H9 (cell line): ENCODE measurements around the gene ARHGAP22. TPM values are rescaled to one million over a fixed set of nuclear protein-coding genes. Genes with fewer than 3 reads are reported as not detected.

ENCODE experiments used
- DNase-seq: peaks from one replicate; pipeline ENCODE4 v3.0.0-alpha.2; 2017
- H2AFZ ChIP-seq: one replicate; pipeline ENCODE4 v1.6.1; 2013; ENCODE audit warnings: mild to moderate bottlenecking, low read length, control low read depth, moderate library complexity
- H2AK5ac ChIP-seq: 2 replicates; pipeline ENCODE4 v1.6.1; 2013; ENCODE audit warnings: low read length, control low read depth, mixed read lengths; ENCODE audit not compliant: insufficient read length
- H2BK120ac ChIP-seq: one replicate; pipeline ENCODE4 v1.6.1; 2013; ENCODE audit warnings: low read depth, mild to moderate bottlenecking, low read length, control low read depth, inconsistent platforms; ENCODE audit not compliant: poor library complexity, severe bottlenecking
- H2BK12ac ChIP-seq: 2 replicates; pipeline ENCODE4 v1.6.1; 2013; ENCODE audit warnings: low read length, control low read depth, mixed read lengths, low read depth; ENCODE audit not compliant: insufficient read length
- H2BK15ac ChIP-seq: 2 replicates; pipeline ENCODE4 v1.6.1; 2013; ENCODE audit warnings: low read depth, low read length, control low read depth
- H2BK20ac ChIP-seq: one replicate; pipeline ENCODE4 v1.6.1; 2013; ENCODE audit warnings: low read depth, mild to moderate bottlenecking, low read length, control low read depth, inconsistent platforms; ENCODE audit not compliant: poor library complexity, severe bottlenecking
- H2BK5ac ChIP-seq: 2 replicates; pipeline ENCODE4 v1.6.1; 2013; ENCODE audit warnings: low read length, control low read depth, mixed read lengths; ENCODE audit not compliant: insufficient read length
- H3K14ac ChIP-seq: 2 replicates; pipeline ENCODE4 v1.6.1; 2013; ENCODE audit warnings: low read length, control low read depth; ENCODE audit not compliant: insufficient read depth
- H3K18ac ChIP-seq: 2 replicates; pipeline ENCODE4 v1.6.1; 2013; ENCODE audit warnings: low read depth, mild to moderate bottlenecking, mixed read lengths, low read length, control low read depth; ENCODE audit not compliant: insufficient read length
- H3K23ac ChIP-seq: 2 replicates; pipeline ENCODE4 v1.6.1; 2013; ENCODE audit warnings: low read length, control low read depth, mixed read lengths, low read depth; ENCODE audit not compliant: insufficient read length
- H3K23me2 ChIP-seq: 2 replicates; pipeline ENCODE4 v1.6.1; 2013; ENCODE audit warnings: low read depth, mild to moderate bottlenecking, mixed read lengths, low read length, control low read depth; ENCODE audit not compliant: insufficient read length, poor library complexity, severe bottlenecking
- H3K27ac ChIP-seq: 2 replicates; pipeline ENCODE4 v1.5.1; 2013; ENCODE audit warnings: low read length, control low read depth, mixed read lengths, low read depth; ENCODE audit not compliant: insufficient read length
- H3K27me3 ChIP-seq: 2 replicates; pipeline ENCODE4 v1.6.1; 2013; ENCODE audit warnings: low read length, control low read depth, inconsistent platforms; ENCODE audit not compliant: insufficient read depth
- H3K4ac ChIP-seq: 2 replicates; pipeline ENCODE4 v1.6.1; 2013; ENCODE audit warnings: low read depth, mild to moderate bottlenecking, control low read depth, inconsistent platforms, low read length, moderate library complexity
- H3K4me1 ChIP-seq: 2 replicates; pipeline ENCODE4 v1.6.1; 2013; ENCODE audit warnings: low read length, control low read depth, inconsistent platforms; ENCODE audit not compliant: insufficient read depth
- H3K4me2 ChIP-seq: 2 replicates; pipeline ENCODE4 v1.6.1; 2013; ENCODE audit warnings: low read length, control low read depth, mixed read lengths; ENCODE audit not compliant: insufficient read length, insufficient read depth
- H3K56ac ChIP-seq: 2 replicates; pipeline ENCODE4 v1.6.1; 2013; ENCODE audit warnings: low read depth, mild to moderate bottlenecking, mixed read lengths, low read length, control low read depth; ENCODE audit not compliant: insufficient read length
- H3K79me1 ChIP-seq: 2 replicates; pipeline ENCODE4 v1.6.1; 2013; ENCODE audit warnings: low read depth, mild to moderate bottlenecking, moderate library complexity, low read length, control low read depth, inconsistent platforms; ENCODE audit not compliant: insufficient read depth, poor library complexity, severe bottlenecking
- H3K79me2 ChIP-seq: 2 replicates; pipeline ENCODE4 v1.6.1; 2013; ENCODE audit warnings: low read length, control low read depth, inconsistent platforms; ENCODE audit not compliant: insufficient read depth
- H3K9ac ChIP-seq: 2 replicates; pipeline ENCODE4 v1.6.1; 2013; ENCODE audit warnings: low read length, control low read depth, mixed read lengths; ENCODE audit not compliant: insufficient read length; ENCODE audit errors: extremely low read depth
- H3K9me3 ChIP-seq: one replicate; pipeline ENCODE4 v1.6.1; 2013; ENCODE audit warnings: low read depth, low read length, inconsistent platforms; ENCODE audit not compliant: control insufficient read depth
- H3T11ph ChIP-seq: one replicate; pipeline ENCODE4 v1.6.1; 2013; ENCODE audit warnings: mild to moderate bottlenecking, low read length, control low read depth, inconsistent platforms
- H4K20me1 ChIP-seq: one replicate; pipeline ENCODE4 v1.6.1; 2013; ENCODE audit not compliant: control insufficient read depth, insufficient read length, insufficient read depth
- H4K5ac ChIP-seq: 2 replicates; pipeline ENCODE4 v1.6.1; 2013; ENCODE audit warnings: low read depth, mild to moderate bottlenecking, mixed read lengths, low read length, control low read depth; ENCODE audit not compliant: insufficient read length
- H4K8ac ChIP-seq: replicated peaks from 2 replicates; pipeline ENCODE4 v1.6.1; 2013; ENCODE audit warnings: low read length, control low read depth, mixed read lengths, low read depth; ENCODE audit not compliant: insufficient read length
- H4K91ac ChIP-seq: 2 replicates; pipeline ENCODE4 v1.6.1; 2013; ENCODE audit warnings: low read depth, mild to moderate bottlenecking, moderate library complexity, mixed read lengths, low read length, control low read depth; ENCODE audit not compliant: insufficient read length
- H3K27ac Mint-ChIP-seq, 3 experiments: 2 replicates in 2 of 3; 3 replicates in 1 of 3; pipeline ENCODE4 v1.8.0; 2020 to 2021; ENCODE audit warnings: mixed read lengths in 3 of 3, mild to moderate bottlenecking in 1 of 3, moderate library complexity in 1 of 3
- H3K27me3 Mint-ChIP-seq: 2 replicates; pipeline ENCODE4 v1.8.0; 2021; ENCODE audit warnings: low read depth, mild to moderate bottlenecking, moderate library complexity, mixed read lengths
- H3K36me3 Mint-ChIP-seq, 3 experiments: 2 replicates in 2 of 3; 3 replicates in 1 of 3; pipeline ENCODE4 v1.8.0; 2020 to 2021; ENCODE audit warnings: low read depth in 3 of 3, mixed read lengths in 3 of 3; ENCODE audit not compliant: insufficient read depth in 1 of 3
- H3K4me1 Mint-ChIP-seq, 2 experiments: 2 replicates each; pipeline ENCODE4 v1.8.0; 2020; ENCODE audit warnings: mixed read lengths in 2 of 2
- H3K4me3 Mint-ChIP-seq, 2 experiments: 2 replicates in 1 of 2; 3 replicates in 1 of 2; pipeline ENCODE4 v1.8.0; 2020 to 2021; ENCODE audit warnings: mild to moderate bottlenecking in 2 of 2, mixed read lengths in 2 of 2, moderate library complexity in 1 of 2
- H3K9me3 Mint-ChIP-seq, 2 experiments: 2 replicates in 1 of 2; 3 replicates in 1 of 2; pipeline ENCODE4 v1.8.0; 2020; ENCODE audit warnings: mild to moderate bottlenecking in 2 of 2, mixed read lengths in 2 of 2, moderate library complexity in 1 of 2
- WGBS: extraction: QIAGEN DNeasy Blood & Tissue Kit; methylation state at CpG from one replicate; pipeline ENCODE4 v1.1.7; 2013; ENCODE audit warnings: missing lambda C conversion rate, low lambda C conversion rate, mixed read lengths; ENCODE audit not compliant: insufficient read length; ENCODE audit errors: extremely low coverage; 5-methylcytosine and 5-hydroxymethylcytosine counted together
- total RNA-seq: library from RNA; stranded (reverse); gene quantifications from 2 replicates; pipeline ENCODE4 v1.2.1, GENCODE V29; 2021
- TF ChIP-seq, protein P1 (sequence below): fragments of 200-600 bp; sonication (generic); conservative IDR thresholded peaks from 3 replicates; pipeline ENCODE4 v1.8.0; 2021; ENCODE audit warnings: antibody characterized with exemption, mild to moderate bottlenecking

ARHGAP22 gene
- total RNA-seq, 1 experiment from 2014 or later, result 7.4 TPM

DNA sequence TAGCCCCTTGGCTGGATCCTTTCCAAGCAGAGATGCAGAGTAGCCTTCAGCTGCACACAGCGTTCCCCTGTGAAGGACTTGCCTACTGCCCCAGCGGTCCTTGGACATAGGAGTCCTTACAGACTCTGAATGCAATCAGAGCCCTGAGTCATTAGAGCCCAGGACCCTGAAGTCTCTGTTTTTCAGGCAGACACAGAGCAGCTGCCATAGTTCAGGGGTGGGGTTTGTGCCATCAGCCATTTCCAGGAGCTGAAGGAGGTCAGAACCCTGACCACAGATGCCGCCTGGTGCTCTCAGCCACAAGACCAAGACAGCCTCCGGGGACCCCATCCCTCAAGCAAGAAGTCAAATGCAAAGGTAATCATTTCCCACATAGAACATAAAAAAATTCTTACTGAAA lies 47.0 kb upstream of the ARHGAP22 start:
- Histone ChIP-seq H3K14ac (no peak overlapping the region), H3K56ac (no peak overlapping the region), H3K4me2 (no peak overlapping the region), H4K8ac (no peak overlapping the region), H2AK5ac (no peak overlapping the region), H3K79me1 (no peaks in the 10 kb centered on the region), H2BK12ac (no peak overlapping the region), H4K20me1 (no peaks in the 10 kb centered on the region), H2BK20ac (no peak overlapping the region), H3K27me3 (peaks cover 1% of the 10 kb centered on the region; the same call in 1 of the 2 replicates), H3K4me1 (no peaks in the 10 kb centered on the region; the same call in 1 of the 2 replicates), H2BK120ac (no peak overlapping the region), H3T11ph (no peak overlapping the region), H4K91ac (no peak overlapping the region), H2BK15ac (no peak overlapping the region; the same call in 1 of the 2 replicates), H4K5ac (no peak overlapping the region), H2BK5ac (no peak overlapping the region), H3K9ac (no peak overlapping the region), H2AFZ (no peak overlapping the region), H3K23ac (no peak overlapping the region), H3K18ac (no peak overlapping the region), H3K23me2 (peaks cover 11% of the 10 kb centered on the region), H3K4ac (no peak overlapping the region), H3K9me3 (no peaks in the 10 kb centered on the region), H3K79me2 (no peaks in the 10 kb centered on the region), H3K27ac (no peak overlapping the region)
- Mint-ChIP-seq H3K4me1 (peaks cover 5% of the 10 kb centered on the region in 2 experiments; a peak in 2 of 4 replicates), H3K4me3 (no peak overlapping the region), H3K9me3 (no peaks in the 10 kb centered on the region; a peak in 1 of 5 replicates), H3K36me3 (no peaks in the 10 kb centered on the region; a peak in 1 of 7 replicates), H3K27ac (no peak overlapping the region; a peak in 1 of 7 replicates), H3K27me3 (peaks cover 52% of the 10 kb centered on the region)
- no peak for DNase-seq
- WGBS, result no CpG with 5 or more reads among the region's 4 CpGs
- TF ChIP-seq, protein P1, sequence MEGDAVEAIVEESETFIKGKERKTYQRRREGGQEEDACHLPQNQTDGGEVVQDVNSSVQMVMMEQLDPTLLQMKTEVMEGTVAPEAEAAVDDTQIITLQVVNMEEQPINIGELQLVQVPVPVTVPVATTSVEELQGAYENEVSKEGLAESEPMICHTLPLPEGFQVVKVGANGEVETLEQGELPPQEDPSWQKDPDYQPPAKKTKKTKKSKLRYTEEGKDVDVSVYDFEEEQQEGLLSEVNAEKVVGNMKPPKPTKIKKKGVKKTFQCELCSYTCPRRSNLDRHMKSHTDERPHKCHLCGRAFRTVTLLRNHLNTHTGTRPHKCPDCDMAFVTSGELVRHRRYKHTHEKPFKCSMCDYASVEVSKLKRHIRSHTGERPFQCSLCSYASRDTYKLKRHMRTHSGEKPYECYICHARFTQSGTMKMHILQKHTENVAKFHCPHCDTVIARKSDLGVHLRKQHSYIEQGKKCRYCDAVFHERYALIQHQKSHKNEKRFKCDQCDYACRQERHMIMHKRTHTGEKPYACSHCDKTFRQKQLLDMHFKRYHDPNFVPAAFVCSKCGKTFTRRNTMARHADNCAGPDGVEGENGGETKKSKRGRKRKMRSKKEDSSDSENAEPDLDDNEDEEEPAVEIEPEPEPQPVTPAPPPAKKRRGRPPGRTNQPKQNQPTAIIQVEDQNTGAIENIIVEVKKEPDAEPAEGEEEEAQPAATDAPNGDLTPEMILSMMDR, result no peak
